Omental fat pad (tissue), 4 donors: ENCODE measurements around the gene ZNF79. TPM values are rescaled to one million over a fixed set of nuclear protein-coding genes. Genes with fewer than 3 reads are reported as not detected.
"Not testable (repeated sequence)": the region's sequence is repeated elsewhere in the genome, so short reads cannot be mapped to it uniquely, and the experiment has no call there.

Source experiments
- ATAC-seq: fragments of 150-250 bp; one replicate; pipeline ENCODE4 v1.9.1; 2016; ENCODE audit warnings: mild to moderate bottlenecking, moderate library complexity; ENCODE audit not compliant: low FRiP score
- DNase-seq: peaks from one replicate; pipeline ENCODE4 v3.0.0-alpha.2; 2019; ENCODE audit warnings: low spot score
- total RNA-seq, 4 donors: library from RNA; depleted of rRNA; stranded (reverse); fragments of >200 nt; gene quantifications; one replicate each; pipeline ENCODE4 v1.1.0, GENCODE V29; 2016
- TF ChIP-seq, protein P1 (sequence below), 3 donors: fragments of 450-650 bp; IDR thresholded peaks; one replicate each; pipeline ENCODE4 v1.5.1; 2016 to 2017; ENCODE audit warnings: antibody characterized with exemption in 3 of 3, mild to moderate bottlenecking in 3 of 3, moderate library complexity in 2 of 3

Gene ZNF79
- total RNA-seq, 4 donors from 2014 or later, result 5.0 to 15.4 (median 6.3) TPM

DNA sequence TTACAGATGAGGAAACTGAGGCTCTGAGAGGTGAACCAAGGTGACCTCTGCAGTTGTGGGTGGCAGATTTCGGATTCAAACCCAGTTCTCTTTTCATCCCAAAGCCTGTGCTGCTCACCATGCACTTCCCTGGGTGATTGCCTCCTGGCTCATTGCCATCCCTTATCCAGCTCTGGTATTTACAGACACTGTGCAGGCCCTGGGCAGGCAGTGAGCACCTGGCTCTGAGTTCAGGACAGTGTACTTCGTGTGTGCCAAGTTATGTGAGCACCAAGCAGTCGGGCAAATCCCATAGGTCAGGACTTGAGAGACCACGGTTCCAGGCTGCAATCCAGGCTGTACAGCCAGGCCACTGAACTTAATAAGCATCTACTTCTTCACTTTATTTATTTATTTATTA lies 28.5 kb downstream of the ZNF79 start:
- TF ChIP-seq, protein P1, sequence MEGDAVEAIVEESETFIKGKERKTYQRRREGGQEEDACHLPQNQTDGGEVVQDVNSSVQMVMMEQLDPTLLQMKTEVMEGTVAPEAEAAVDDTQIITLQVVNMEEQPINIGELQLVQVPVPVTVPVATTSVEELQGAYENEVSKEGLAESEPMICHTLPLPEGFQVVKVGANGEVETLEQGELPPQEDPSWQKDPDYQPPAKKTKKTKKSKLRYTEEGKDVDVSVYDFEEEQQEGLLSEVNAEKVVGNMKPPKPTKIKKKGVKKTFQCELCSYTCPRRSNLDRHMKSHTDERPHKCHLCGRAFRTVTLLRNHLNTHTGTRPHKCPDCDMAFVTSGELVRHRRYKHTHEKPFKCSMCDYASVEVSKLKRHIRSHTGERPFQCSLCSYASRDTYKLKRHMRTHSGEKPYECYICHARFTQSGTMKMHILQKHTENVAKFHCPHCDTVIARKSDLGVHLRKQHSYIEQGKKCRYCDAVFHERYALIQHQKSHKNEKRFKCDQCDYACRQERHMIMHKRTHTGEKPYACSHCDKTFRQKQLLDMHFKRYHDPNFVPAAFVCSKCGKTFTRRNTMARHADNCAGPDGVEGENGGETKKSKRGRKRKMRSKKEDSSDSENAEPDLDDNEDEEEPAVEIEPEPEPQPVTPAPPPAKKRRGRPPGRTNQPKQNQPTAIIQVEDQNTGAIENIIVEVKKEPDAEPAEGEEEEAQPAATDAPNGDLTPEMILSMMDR (IDR thresholded peaks at IDR 0.05), result no peak
- no peak for DNase-seq
- no peak for ATAC-seq

DNA sequence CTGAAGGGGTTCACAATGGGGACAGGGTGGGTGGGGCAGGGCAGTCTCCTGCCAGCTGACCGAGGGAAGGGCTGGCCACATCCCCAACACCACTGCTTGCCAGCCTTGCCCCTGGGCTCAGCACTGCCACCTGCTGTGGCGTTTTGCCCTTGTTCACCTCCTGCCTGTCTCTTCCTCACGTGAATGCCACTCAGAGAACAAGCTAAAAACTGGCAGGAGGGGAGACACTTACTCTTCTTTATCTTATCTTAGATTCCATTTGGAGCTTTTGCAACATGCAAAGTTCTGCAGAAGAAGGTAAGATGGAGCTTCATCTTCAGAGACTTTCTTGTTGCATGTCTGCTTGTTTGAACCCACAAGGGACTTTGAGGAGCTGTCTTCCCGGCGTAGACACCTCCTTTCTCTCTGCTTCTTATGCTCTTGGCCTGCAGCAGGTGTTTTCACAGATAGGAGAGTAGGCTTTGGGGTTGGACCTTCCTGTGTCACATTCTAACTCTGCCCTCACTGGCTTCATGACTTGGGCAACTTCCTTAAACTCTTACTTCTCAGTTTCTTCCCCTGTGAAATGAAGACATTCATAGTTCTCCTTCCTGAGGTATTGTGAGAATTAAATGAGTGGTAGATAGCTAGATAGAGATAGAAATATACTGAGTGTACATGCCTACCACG lies 31.3 kb downstream of the ZNF79 start:
- TF ChIP-seq, protein P1 (IDR thresholded peaks at IDR 0.05), result no peak
- DNase-seq, result no peak
- ATAC-seq, result no peak

DNA sequence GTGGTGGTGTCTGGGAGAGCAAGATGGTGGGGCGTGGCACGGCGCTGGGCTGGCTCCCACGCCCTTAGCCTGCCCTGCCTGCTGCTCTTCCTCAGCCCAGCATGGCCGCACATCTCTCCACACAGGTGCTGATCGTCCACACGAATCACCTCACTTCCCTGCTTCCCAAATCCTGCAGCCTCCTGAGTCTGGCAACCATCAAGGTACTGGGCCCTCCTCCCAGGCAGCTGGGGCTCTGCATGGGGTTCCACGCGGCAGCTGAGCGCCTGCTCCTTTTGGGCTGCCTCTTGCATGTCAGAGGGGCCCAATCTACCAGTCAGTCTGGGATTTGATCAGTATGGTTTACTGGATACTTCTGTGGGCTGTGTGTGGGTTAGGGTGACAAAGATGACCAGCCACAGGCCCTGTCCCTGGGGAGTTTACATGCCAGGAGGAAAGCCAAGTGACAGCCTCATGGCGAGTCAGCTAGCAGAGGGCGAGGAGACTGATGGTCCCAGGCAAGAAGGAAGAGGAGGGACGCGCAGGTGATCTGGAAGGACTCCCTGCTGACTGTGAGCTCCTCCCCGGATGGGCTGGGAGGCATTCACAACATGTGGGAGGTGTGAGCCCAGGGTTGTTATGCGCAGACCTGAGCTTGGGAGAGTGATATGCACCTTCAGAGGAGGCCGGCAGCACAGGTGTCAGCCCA lies 33.2 kb downstream of the ZNF79 start:
- peak; percentile 12 for ATAC-seq
- no peak for DNase-seq
- TF ChIP-seq, protein P1 (IDR thresholded peaks at IDR 0.05), result no peak

DNA sequence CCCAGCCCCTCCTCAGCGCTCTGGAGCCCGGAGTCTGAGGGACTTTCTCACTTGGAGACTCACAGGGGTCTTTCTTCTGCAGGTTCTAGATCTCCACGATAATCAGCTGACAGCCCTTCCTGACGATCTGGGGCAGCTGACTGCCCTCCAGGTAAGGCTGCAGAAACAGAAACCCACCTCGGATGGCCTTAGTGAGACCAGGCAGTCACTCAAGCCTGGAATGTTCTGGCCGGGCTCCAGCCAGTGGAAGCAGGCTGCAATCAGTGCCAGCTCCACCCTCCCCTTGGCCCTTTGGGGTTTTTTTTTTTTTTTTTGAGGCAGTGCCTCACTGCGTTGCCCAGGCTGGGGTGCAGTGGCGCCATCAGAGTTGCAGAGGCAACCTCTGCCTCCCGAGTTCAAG lies 34.7 kb downstream of the ZNF79 start:
- TF ChIP-seq, protein P1 (IDR thresholded peaks at IDR 0.05), result no peak
- ATAC-seq, result no peak

DNA sequence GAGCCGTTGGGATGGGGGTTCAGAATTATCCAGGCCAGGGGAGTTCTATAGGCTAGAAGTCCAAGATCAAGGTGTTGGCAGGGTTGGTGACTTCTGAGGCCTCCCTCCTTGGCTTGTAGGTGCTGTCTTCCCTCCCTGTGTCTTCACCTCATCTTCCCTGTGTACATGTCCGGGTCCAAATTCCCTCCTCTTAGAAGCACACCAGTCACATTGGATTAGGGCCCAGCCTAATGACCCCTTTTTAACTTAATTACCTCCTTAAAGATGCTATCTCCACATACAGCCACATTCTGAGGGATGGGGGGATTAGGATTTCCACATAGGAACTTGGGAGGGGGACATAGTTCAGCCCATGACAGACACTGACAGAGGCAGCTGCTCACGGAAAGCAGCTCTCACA lies 39.2 kb downstream of the ZNF79 start:
- TF ChIP-seq, protein P1 (IDR thresholded peaks at IDR 0.05), result no peak
- ATAC-seq (no peak), DNase-seq (no peak)

More for the DNA sequence above, 34.7 kb downstream of the ZNF79 start:
- DNase-seq, result no peak

DNA sequence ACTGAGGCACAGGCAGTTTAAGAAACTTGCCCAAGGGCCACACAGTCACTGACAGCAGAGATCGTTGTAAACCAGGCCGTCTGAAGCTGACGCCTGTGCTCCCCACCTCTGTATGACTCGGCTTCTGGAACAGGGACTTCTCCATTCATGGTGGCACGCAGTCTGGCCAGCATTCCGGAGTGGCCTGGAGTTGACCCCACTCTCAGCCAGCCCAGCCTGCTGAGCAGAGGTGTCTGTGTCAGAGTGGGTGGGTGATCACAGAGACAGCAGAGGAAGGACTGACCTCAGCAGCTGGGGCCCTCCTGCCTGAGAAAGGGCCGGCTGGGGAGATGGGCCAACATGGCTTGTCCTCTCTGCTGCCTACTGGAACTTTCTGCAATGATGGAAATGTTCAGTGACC lies 39.7 kb downstream of the ZNF79 start:
- TF ChIP-seq, protein P1 (IDR thresholded peaks at IDR 0.05), result no peak
- DNase-seq (no peak), ATAC-seq (no peak)

DNA sequence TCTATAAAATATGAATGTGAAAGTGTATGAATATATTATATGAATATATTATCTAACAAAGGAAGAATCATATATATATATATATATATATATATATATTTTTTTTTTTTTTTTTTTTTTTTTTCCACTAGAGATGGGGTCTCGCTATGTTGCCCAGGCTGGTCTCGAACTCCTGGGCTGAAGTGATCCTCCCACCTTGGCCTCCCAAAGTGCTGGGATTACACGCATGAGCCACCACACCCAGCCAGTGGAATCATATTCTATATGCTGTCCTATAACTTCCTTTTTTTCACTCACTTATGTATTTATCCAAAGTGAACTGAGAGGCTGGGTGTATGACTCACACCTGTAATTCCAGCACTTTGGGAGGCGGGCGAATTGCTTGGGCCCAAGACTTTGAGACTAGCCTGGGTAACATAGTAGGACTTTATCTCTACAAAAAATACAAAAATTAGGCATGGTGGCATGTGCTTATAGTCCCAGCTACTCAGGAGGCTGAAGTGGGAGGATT lies 42.3 kb downstream of the ZNF79 start:
- ATAC-seq, result not testable (repeated sequence)

More for the DNA sequence above, 42.3 kb downstream of the ZNF79 start:
- DNase-seq, result not testable (repeated sequence)
